ENCODE measurements around the gene NEDD9. TPM values are rescaled to one million over a fixed set of nuclear protein-coding genes. Genes with fewer than 3 reads are reported as not detected.

NEDD9 gene
- total and polyA plus RNA-seq, 2 of the 13 experiments (the other 11 are each of a cell fraction or from before 2014, with no cell fraction given), result 27.1 to 389 TPM

DNA sequence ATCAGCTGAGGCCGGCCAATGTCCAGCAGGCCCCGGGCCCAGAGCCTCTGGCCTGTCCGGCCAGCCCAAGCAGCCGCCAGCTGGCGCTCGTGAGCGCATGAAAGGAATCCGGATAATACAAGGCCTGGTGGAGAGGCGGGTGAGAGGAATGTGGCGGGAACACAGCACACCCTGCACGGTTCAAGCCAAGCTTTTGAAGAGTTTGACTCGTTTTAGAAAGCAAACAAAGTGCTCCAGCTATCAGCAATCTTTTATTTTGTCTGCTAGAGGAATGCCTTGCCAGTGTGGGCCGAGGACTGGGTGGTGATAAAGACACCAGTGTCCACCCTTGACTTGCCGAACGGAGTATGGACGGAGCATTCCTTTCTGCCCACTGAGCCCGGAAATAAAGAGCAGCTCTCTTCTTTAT is 9.3 kb upstream of the NEDD9 start (continued):
- TF ChIP-seq, protein P1, sequence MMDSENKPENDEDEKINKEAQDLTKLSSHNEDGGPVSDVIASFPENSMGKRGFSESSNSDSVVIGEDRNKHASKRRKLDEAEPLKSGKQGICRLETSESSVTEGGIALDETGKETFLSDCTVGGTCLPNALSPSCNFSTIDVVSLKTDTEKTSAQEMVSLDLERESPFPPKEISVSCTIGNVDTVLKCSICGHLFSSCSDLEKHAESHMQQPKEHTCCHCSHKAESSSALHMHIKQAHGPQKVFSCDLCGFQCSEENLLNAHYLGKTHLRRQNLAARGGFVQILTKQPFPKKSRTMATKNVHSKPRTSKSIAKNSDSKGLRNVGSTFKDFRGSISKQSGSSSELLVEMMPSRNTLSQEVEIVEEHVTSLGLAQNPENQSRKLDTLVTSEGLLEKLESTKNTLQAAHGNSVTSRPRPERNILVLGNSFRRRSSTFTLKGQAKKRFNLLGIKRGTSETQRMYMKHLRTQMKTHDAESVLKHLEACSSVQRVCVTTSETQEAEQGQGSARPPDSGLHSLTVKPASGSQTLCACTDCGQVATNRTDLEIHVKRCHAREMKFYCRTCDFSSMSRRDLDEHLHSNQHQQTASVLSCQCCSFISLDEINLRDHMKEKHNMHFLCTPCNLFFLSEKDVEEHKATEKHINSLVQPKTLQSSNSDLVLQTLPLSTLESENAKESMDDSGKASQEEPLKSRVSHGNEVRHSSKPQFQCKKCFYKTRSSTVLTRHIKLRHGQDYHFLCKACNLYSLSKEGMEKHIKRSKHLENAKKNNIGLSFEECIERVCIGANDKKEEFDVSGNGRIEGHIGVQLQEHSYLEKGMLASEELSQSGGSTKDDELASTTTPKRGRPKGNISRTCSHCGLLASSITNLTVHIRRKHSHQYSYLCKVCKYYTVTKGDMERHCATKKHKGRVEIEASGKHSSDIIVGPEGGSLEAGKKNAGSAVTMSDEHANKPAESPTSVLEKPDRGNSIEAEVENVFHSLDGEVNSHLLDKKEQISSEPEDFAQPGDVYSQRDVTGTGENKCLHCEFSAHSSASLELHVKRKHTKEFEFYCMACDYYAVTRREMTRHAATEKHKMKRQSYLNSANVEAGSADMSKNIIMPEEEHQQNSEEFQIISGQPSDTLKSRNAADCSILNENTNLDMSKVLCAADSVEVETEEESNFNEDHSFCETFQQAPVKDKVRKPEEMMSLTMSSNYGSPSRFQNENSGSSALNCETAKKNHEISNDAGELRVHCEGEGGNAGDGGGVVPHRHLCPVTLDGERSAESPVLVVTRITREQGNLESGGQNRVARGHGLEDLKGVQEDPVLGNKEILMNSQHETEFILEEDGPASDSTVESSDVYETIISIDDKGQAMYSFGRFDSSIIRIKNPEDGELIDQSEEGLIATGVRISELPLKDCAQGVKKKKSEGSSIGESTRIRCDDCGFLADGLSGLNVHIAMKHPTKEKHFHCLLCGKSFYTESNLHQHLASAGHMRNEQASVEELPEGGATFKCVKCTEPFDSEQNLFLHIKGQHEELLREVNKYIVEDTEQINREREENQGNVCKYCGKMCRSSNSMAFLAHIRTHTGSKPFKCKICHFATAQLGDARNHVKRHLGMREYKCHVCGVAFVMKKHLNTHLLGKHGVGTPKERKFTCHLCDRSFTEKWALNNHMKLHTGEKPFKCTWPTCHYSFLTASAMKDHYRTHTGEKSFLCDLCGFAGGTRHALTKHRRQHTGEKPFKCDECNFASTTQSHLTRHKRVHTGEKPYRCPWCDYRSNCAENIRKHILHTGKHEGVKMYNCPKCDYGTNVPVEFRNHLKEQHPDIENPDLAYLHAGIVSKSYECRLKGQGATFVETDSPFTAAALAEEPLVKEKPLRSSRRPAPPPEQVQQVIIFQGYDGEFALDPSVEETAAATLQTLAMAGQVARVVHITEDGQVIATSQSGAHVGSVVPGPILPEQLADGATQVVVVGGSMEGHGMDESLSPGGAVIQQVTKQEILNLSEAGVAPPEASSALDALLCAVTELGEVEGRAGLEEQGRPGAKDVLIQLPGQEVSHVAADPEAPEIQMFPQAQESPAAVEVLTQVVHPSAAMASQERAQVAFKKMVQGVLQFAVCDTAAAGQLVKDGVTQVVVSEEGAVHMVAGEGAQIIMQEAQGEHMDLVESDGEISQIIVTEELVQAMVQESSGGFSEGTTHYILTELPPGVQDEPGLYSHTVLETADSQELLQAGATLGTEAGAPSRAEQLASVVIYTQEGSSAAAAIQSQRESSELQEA (CRISPR knock-in tag; IDR thresholded peaks at IDR 0.05; ENCODE audit: not compliant biosample characterization), result no peak
- TF ChIP-seq ZNF552 (CRISPR knock-in tag; IDR thresholded peaks at IDR 0.05; ENCODE audit: borderline replicate concordance) (no peak), SNAPC2 (CRISPR knock-in tag; IDR thresholded peaks at IDR 0.05) (no peak), FOSL2 (CRISPR knock-in tag; IDR thresholded peaks at IDR 0.05) (peak; percentile 69), ZMYM2 (CRISPR knock-in tag; IDR thresholded peaks at IDR 0.05) (peak; percentile 92), CEBPG (CRISPR knock-in tag; IDR thresholded peaks at IDR 0.05) (peak; percentile 59; the same call in 1 of the 2 replicates), ARNT2 (CRISPR knock-in tag; IDR thresholded peaks at IDR 0.05; ENCODE audit: low read depth) (peak; percentile 69; the same call in 1 of the 2 replicates), RFXAP (CRISPR knock-in tag; IDR thresholded peaks at IDR 0.05; ENCODE audit: borderline replicate concordance) (peak; percentile 79; the same call in 1 of the 2 replicates), ZC3H4 (CRISPR knock-in tag; IDR thresholded peaks at IDR 0.05; ENCODE audit: borderline replicate concordance) (no peak), ZNF138 (CRISPR knock-in tag; IDR thresholded peaks at IDR 0.05; ENCODE audit: low read depth) (0 out of 2 replicates have a peak, but pooled peaks have one; percentile 71), ZNF766 (CRISPR knock-in tag; IDR thresholded peaks at IDR 0.05; ENCODE audit: borderline replicate concordance) (0 out of 2 replicates have a peak, but pooled peaks have one; percentile 66), KDM1A (CRISPR knock-in tag; IDR thresholded peaks at IDR 0.05) (peak; percentile 61; the same call in 1 of the 2 replicates), FOXA3 (CRISPR knock-in tag; IDR thresholded peaks at IDR 0.05) (peak; percentile 75), HOXA7 (CRISPR knock-in tag; IDR thresholded peaks at IDR 0.05) (no peak), ZNF205 (CRISPR knock-in tag; IDR thresholded peaks at IDR 0.05) (peak; percentile 55; the same call in 1 of the 2 replicates), JUNB (CRISPR knock-in tag; IDR thresholded peaks at IDR 0.05; ENCODE audit: borderline replicate concordance) (no peak), RNF2 (conservative IDR thresholded peaks at IDR 0.05; ENCODE audit: low read depth) (0 out of 2 replicates have a peak, but pooled peaks have one; percentile 50)
- TF ChIP-seq, protein P2, sequence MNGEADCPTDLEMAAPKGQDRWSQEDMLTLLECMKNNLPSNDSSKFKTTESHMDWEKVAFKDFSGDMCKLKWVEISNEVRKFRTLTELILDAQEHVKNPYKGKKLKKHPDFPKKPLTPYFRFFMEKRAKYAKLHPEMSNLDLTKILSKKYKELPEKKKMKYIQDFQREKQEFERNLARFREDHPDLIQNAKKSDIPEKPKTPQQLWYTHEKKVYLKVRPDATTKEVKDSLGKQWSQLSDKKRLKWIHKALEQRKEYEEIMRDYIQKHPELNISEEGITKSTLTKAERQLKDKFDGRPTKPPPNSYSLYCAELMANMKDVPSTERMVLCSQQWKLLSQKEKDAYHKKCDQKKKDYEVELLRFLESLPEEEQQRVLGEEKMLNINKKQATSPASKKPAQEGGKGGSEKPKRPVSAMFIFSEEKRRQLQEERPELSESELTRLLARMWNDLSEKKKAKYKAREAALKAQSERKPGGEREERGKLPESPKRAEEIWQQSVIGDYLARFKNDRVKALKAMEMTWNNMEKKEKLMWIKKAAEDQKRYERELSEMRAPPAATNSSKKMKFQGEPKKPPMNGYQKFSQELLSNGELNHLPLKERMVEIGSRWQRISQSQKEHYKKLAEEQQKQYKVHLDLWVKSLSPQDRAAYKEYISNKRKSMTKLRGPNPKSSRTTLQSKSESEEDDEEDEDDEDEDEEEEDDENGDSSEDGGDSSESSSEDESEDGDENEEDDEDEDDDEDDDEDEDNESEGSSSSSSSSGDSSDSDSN (CRISPR knock-in tag; IDR thresholded peaks at IDR 0.05), result peak; percentile 77
- TF ChIP-seq, protein P3, sequence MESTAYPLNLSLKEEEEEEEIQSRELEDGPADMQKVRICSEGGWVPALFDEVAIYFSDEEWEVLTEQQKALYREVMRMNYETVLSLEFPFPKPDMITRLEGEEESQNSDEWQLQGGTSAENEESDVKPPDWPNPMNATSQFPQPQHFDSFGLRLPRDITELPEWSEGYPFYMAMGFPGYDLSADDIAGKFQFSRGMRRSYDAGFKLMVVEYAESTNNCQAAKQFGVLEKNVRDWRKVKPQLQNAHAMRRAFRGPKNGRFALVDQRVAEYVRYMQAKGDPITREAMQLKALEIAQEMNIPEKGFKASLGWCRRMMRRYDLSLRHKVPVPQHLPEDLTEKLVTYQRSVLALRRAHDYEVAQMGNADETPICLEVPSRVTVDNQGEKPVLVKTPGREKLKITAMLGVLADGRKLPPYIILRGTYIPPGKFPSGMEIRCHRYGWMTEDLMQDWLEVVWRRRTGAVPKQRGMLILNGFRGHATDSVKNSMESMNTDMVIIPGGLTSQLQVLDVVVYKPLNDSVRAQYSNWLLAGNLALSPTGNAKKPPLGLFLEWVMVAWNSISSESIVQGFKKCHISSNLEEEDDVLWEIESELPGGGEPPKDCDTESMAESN (CRISPR knock-in tag; conservative IDR thresholded peaks at IDR 0.05), result peak; percentile 50; the same call in 1 of the 2 replicates

Data from HepG2 (cell line).